ENCODE results near the gene SIPA1L2.

SIPA1L2 gene

DNA sequence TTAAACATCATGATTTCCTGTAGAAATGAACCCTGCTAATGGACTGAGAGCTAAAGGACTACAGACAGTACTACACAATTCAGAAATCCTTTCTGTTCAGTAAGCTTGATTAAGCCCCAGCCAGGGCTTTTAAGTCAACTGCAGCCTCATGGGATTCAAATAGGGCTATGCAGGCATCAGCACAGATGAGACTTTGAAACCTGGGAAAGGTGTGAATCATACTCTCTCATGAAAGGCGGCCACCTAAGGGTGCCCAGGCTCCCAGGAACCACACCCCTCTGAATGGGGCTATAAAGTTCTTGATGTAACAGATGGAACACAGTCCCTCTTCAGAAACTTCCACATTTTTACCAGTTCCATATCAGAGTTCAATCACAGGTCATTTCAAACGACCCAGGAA lies 7.6 kb downstream of the SIPA1L2 start:
- POLR2A ChIA-PET: no interaction called here
- CTCF ChIA-PET: no interaction called here
- TF ChIP-seq, protein P1, sequence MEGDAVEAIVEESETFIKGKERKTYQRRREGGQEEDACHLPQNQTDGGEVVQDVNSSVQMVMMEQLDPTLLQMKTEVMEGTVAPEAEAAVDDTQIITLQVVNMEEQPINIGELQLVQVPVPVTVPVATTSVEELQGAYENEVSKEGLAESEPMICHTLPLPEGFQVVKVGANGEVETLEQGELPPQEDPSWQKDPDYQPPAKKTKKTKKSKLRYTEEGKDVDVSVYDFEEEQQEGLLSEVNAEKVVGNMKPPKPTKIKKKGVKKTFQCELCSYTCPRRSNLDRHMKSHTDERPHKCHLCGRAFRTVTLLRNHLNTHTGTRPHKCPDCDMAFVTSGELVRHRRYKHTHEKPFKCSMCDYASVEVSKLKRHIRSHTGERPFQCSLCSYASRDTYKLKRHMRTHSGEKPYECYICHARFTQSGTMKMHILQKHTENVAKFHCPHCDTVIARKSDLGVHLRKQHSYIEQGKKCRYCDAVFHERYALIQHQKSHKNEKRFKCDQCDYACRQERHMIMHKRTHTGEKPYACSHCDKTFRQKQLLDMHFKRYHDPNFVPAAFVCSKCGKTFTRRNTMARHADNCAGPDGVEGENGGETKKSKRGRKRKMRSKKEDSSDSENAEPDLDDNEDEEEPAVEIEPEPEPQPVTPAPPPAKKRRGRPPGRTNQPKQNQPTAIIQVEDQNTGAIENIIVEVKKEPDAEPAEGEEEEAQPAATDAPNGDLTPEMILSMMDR (IDR thresholded peaks at IDR 0.05; ENCODE audit: control extremely low read depth, extremely low read depth, low read depth, missing control alignments): no peak
- DNase-seq (ENCODE audit: extremely low spot score): no peak

DNA sequence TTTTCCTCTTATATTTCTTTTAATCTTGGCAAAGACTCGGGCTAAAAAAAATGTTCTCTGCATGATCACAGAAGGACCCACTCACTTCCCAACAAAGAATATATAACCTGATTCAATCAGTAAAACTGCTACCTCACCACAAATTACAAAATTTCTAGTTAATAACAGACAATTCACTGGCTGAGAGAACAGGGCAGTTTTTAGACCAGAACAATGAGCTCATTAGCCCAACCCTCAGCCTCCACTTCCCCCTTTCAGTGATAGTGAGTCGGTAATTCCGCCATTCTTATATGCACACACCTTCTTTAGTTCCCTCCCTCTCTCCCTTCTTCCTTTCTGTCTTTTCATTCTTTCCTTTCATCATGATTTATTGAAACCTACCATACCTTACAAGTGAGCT lies 8.9 kb downstream of the SIPA1L2 start:
- TF ChIP-seq, protein P1 (IDR thresholded peaks at IDR 0.05; ENCODE audit: control extremely low read depth, extremely low read depth, low read depth, missing control alignments): no peak
- DNase-seq (ENCODE audit: extremely low spot score): no peak
- CTCF ChIA-PET: interaction anchor here (1.2 to 1.3 kb wide), 2 partner anchors 21 to 23 kb away, joined by 3 to 4 read pairs; no protein-coding TSS in a partner anchor
- POLR2A ChIA-PET: no interaction called here

DNA sequence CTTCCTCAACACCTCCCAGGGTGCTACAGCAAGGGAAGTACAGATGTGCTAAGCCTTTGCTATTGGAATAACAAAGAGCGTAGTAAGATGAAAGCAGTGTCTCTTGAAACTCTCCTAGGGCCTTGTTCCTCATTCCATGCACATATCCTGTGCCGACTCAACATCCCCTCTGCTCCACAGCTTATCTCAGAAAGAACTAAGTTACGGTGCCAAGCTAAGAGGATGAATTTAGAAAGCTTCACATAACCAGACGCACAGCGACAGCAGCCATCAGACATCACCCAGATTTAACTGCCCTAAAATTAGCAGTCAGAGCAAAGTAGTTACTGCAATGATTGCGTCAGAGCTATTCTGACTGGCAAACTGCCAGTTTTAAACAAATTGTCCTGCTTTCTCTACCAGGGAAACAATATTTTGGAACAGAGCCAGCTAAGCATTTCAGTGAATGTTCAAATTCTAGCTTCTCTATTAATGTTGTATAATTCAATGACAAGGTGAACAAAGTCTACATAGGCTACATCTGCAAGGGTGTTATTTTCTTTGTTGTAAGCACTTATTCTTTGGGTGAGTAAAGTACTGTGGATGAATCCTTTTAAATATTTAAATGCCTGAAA lies 9.5 kb downstream of the SIPA1L2 start:
- ChIA-PET CTCF (interaction anchor here (1.2 to 1.3 kb wide), 2 partner anchors 21 to 22 kb away, joined by 3 to 4 read pairs; no protein-coding TSS in a partner anchor), POLR2A (no interaction called here)
- no peak for DNase-seq (ENCODE audit: extremely low spot score)
- TF ChIP-seq, protein P1 (IDR thresholded peaks at IDR 0.05; ENCODE audit: control extremely low read depth, extremely low read depth, low read depth, missing control alignments): no peak

DNA sequence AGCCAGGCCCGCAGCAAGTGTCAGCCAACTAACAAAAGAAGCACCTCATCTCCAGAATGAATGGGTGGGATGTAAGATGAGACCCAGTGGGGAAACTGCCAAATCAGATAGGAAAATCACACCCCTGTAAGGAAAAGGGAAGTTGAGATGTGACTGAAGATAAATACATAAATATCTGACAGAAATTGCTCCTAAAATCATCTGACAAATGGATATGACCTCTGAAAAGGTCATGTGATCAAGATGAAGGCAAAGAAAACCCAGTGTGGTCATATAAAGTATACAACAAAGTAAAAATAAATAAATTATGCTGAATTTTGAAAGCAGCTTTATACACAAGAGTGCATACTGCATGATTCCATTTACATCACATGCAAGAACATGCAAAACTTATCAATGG lies 12.7 kb downstream of the SIPA1L2 start:
- POLR2A ChIA-PET: no interaction called here
- no peak for DNase-seq (ENCODE audit: extremely low spot score)
- CTCF ChIA-PET: no interaction called here
- TF ChIP-seq, protein P1 (IDR thresholded peaks at IDR 0.05; ENCODE audit: control extremely low read depth, extremely low read depth, low read depth, missing control alignments): no peak

DNA sequence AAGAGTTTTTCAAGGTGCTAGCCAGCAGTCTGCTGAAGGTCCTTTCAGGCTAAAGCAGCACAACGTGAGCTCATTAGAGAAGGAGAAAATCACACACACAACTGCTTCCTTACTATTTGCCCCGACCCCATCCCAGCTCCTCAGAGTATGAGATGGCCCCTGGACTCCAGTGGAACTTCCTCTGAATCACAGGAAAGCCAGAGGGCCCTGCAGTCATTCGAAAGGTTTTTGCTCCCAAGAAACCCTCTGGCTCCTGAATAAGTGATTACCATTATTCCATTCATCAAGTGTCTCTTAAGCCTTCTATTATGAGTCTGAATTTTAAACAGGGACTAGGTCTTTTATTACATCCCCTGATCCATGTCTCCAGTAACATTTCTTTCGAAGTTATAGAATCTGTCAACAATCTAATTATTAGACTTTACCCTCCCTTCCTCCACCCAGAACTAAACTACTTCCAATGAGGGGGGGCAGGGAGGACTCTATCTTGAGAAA lies 14.6 kb downstream of the SIPA1L2 start:
- DNase-seq (ENCODE audit: extremely low spot score): no peak
- TF ChIP-seq, protein P1 (IDR thresholded peaks at IDR 0.05; ENCODE audit: control extremely low read depth, extremely low read depth, low read depth, missing control alignments): no peak
- ChIA-PET POLR2A (no interaction called here), CTCF (interaction anchor here (0.9 to 1.2 kb wide), 3 partner anchors 12 to 20 kb away, joined by 3 read pairs; no protein-coding TSS in a partner anchor)

DNA sequence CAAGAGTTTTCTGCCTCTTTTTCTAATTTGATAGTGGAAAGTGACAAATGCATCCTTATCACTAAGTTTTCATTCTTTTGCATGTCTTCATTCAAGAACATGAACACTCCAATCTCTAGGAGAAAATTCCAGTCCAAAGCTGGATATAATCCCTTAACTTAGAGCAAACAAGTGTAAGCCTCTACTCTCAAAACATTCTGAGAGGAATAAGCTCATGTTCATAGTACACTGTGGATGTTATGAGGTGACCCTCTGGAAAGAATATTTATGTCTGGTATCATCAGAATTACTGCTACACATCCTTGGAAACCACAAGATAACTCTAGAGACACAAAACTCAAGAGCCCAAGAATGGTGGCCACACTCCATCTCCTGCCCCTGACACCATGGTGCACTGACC lies 15.1 kb downstream of the SIPA1L2 start:
- TF ChIP-seq, protein P1 (IDR thresholded peaks at IDR 0.05; ENCODE audit: control extremely low read depth, extremely low read depth, low read depth, missing control alignments): no peak
- DNase-seq (ENCODE audit: extremely low spot score): no peak
- CTCF ChIA-PET: interaction anchor here (0.9 to 1.2 kb wide), 3 partner anchors 12 to 20 kb away, joined by 3 read pairs; no protein-coding TSS in a partner anchor
- POLR2A ChIA-PET: no interaction called here
